HG03280 (cell line): ENCODE results near the gene SPHK2.

Source experiments
- ATAC-seq: cut with Tn5 transposase; IDR thresholded peaks from one replicate; pipeline ENCODE4 v1.9.1; 2021; ENCODE audit warnings: mild to moderate bottlenecking, moderate library complexity; ENCODE audit not compliant: unreplicated experiment

The SPHK2 gene

DNA sequence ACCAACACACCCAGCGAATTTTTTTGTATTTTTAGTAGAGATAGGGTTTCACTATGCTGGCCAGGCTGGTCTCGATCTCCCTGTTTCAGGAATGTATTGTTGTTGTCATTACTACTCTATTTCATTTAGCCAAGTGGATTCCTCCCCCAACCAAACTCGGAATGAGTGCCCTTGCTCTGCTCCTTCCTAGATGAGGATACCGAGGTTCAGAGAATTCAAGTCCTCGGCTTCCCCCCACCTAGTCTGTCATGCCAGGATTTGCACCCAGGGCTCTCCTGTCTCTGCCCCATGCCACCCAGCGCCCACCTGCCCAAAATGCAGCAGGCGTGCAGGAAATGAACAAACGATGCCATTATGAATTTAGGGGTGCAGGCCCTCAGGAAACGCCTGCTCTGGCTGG lies 16.3 kb upstream of the SPHK2 start:
- no peak for ATAC-seq

DNA sequence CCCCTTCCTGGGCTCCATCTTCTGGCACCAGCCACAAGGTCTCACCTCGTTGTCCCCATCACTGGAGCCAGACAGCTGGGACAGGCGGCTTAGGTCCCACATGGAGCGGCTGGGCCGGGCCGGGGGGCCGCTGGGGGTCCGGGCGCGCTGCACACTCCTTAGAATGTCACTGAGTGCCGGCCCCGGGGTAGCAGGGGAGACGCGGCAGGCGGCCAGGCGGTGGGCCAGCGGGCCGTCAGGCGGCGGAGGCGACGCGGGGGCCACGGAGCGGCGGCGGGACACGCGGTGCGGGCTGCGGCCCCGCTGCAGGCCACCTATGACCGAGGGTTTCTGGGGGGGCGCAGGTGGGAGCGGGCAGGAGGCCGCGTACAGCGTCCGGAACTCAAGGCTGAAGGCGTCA lies 15.9 kb upstream of the SPHK2 start:
- no peak for ATAC-seq

DNA sequence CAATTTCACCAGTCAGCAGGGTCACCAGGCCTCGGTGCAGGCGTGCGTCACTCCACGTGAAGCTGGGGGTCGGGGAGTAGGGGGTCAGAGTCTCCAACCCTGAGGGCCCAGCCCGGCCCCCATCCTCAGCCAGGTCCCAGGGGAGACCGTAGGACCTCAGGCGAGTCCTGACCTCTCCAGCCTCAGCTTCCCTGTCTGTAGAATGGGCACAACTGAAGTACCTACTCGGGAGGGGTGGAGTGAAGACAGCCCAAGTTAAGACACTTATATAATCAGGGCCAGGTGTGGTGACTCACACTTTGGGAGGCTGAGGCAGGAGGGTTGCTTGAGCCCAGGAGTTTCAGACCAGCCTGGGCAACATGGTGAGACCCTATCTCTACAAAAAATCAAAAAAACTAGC lies 15.5 kb upstream of the SPHK2 start:
- ATAC-seq: no peak

DNA sequence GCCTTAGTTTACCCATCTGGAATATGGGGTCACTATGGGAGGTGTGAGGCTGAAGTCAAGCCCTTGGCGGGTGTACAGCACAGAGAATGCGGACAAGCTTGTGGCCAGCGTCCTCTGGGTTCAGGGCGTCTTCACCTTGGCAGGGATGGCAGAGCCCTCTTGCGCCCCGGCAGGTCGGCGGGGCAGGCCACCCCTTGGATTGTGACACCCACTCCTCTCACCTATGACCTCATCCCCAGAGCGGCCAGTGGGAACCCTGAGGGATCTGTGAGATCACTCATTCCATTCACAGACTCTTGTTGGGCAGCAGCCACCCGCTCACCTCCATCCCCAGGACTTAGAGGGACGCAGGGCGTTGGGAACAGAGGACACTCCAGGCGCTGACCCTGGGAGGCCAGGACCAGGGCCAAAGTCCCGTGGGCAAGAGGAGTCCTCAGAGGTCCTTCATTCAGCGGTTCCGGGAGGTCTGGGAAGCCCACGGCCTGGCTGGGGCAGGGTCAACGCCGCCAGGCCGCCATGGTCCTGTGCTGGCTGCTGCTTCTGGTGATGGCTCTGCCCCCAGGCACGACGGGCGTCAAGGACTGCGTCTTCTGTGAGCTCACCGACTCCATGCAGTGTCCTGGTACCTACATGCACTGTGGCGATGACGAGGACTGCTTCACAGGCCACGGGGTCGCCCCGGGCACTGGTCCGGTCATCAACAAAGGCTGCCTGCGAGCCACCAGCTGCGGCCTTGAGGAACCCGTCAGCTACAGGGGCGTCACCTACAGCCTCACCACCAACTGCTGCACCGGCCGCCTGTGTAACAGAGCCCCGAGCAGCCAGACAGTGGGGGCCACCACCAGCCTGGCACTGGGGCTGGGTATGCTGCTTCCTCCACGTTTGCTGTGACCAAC lies 12.6 kb upstream of the SPHK2 start, which contains the start of gene SPACA4:
SPACA4 (plus strand) TSS at position 280 of the 896 bp plus-strand sequence; CDS start at position 517, 237 bp downstream.
- no peak for ATAC-seq

DNA sequence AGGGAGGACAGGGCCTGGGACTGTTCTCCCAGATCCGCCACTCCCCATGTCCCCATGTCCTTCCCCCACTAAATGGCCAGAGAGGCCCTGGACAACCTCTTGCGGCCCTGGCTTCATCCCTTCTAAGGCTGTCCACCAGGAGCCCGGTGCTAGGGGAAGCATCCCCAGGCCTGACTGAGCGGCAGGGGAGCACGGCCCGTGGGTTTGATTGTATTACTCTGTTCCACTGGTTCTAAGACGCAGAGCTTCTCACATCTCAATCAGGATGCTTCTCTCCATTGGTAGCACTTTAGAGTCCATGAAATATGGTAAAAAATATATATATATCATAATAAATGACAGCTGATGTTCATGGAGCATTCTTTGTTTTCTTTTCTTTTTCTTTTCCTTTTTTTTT lies 11.9 kb upstream of the SPHK2 start:
- no peak for ATAC-seq

DNA sequence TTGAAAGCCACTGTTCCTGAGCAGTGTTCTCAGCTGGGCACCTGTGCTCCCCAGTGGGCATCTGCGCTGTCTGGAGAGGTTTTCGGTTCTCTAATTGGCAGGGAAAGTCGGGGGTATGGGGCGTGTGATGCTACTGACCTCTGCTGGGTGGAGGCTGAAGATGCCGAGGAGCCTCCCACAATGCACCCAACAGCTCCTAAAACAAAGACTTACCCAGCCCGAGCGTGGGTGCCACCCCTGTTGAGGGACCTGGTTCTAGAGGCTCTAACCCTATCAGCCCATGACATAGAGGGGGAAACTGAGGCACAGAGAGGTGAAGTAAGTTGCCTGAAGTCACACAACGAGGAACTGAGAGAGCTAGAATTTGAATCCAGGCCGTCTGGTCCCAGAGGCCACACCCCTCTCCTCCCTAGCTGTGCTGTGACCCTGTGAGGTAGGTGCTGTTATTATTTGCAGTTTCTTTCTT lies 10.5 kb upstream of the SPHK2 start:
- no peak for ATAC-seq

DNA sequence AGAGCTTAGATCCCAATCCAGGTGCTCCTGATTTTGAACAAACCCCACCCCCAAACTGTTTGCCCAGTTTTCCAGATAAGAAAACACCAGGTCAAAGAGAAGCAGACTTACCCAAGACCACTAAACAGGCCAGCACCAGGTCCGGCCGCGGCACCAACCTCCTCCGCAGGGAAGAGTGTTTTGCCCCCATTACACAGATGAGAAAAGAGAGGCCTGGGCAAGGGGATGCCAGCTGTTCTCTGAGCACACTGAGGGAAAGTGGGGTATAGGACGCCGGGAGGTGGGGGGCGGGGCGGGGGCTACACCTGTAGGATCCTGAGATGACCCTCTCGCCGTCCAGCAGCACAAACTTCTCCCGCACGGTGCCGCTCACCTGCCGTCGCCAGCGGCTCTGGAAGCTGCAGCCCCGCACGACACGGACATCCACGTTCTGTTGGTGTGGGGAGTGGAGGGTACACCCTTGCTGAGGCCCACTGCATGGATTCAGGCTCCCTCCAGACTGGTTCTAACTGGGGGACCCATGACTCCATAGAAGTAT lies 9.7 kb upstream of the SPHK2 start:
- no peak for ATAC-seq

DNA sequence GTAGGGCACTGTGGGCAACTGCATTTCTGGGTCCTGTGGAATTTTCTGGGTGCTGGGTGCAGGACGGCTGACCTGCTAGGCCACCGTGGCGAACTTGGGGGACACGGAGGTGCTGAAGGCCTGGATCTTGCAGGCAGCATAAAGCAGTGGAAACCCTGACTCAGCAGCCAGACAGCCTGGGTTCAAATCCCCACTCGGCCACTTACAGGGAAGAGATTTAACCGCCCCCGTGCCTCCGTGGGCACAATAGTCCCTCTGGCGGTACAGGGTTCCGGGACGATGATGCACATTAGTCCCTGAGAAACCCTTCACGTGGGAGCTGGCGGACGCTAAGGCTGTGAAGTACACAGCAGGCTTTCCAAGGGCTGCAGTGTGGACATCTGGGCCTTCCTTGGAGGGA lies 7.4 kb upstream of the SPHK2 start:
- no peak for ATAC-seq

DNA sequence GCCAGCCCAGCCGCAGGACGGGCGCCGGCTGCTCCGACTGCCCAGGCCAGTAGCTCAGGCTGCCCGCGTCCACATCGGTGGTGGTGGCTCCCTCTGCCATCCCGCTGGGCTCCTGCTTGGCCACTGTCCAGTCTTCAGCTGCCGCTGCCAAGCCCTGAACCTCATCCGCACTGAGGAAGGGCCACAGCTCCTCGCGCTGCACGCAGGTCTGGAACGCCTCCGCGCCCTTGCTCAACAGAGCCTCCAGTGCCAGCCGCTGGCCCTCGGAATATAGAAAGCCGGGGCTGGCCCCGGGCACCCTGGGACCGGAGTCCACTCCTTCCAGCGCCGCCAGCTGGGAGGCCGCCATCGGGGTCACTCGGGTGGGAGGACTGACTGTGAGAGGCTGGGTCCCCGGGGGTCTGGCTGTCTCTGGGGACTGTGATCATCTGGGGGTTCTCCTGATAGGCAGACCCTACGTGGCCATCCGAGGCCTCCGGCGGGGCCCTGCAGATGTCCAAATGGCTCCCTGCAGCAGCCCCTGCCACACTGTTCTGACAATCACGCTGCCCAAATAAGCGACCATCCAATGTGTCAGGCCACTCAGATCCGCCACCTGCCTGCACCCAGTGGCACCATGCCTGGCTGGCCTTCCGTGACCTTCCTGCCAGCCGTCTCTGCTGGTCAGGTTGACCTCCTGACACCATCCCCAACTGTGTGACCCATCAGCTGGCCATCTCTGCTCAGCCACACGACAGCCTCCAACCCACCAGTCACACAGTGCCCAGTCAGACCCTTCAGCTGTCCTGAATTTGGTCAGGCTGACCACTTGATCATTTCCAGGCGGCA lies 6.1 kb upstream of the SPHK2 start:
- no peak for ATAC-seq

DNA sequence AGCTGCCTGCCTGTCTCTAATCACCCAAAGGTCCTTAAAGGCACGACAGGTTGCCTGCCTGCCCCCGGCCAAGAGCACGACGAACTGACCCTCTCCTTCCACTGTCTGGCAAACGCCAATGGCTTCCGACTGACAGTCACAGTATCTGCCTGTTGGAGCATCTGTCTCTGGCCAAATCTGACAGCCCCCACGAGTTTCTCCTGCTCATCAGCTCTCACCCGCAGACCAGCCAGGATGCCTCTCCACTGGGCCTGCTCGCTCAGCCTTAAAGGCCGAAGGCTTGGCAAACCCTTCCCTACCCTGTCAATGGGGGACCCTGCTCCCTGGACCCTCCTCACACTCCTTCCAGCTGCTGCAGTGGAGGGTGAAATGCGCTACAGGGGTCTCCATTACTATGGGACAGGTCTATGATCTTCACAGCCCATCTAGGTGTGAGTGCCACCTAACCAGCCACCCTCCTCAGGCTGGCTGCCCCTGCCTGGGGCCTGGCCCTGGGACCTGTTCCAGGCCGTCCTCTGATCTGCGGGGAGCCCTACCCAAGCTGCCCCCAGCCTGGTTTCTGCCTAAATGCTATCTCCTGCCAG lies 5.4 kb upstream of the SPHK2 start:
- ATAC-seq: no peak

DNA sequence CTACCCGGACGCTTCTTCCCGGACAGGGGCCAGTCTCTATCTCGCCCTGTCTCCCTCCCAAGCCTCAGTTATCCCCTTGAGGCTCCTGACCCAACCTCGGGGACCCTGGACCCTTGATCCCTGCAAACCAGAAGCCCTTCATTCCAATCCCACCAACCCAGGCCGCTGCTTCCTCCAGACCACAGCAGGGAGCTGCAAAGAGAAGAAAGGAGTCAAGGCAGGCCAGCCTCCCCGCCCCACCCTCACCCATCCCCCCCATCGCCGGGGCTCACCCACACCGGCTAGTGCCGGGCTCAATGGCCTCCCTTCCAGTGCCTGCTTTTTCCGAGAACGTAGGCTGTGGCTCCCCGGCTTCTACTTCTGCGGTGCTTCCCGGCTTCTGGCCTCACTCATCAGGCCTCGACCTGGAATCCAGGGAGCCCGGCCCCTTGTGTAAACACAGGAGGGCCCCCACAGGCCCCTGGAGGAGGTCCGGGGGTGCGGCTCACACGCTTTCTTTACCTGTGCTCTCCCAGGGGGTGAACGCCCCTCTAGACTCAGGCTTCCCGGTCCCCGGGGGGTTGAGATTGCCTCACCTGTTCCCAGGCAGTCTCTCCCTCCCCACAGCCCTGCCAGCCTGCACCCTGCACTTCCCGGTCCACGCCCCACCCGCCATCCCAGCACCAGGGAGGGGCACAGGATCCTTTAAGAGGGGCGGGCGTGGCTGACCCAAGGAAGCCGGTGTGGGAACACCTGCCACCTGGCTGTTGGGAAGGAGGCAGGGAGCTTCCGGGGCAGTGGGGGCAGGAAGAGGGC lies 4.7 kb upstream of the SPHK2 start, which contains the start of gene FAM83E:
FAM83E (minus strand) TSS at position 641 of the 795 bp plus-strand sequence. CDS start 1,704 bp downstream, outside the sequence.
- no peak for ATAC-seq

DNA sequence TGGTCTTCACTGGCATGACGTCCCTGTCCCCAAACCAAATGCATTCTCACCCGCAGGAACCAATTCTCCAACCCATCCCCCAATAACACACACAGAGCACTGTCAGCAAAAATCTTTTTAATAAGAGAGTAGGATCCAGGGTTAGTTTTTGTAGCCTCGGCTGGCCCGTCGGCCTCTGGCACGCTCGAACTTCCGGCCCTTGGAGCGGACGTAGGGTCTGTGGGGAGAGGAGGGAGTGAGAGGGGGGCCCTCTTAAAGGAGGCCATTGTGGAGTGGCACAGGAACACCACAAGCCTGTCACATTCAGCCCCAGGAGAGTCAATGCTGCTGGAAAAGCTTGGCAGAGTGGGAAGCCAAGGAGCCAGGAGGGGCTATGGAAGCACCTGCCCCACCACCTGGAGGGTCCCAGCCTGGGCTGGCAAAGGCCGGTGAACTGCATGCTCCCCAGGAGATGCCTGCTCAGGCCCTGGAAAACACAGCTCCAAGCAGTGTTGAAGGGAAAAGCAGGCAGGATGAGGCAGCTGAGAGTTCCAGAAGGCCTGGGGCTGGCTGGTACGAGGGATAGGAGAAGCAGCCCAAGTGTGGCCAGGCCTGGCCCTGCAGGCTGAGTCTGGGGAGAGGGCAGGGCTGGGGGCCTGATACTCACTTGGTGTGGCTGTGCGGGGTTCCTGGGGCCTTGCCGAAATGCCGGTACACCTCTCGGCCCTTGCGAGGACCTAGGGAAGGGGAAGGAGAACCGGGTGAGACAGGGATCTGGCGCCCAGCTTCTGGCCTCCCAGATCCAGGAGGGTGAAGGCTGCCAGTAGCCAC lies 3.9 kb upstream of the SPHK2 start:
- no peak for ATAC-seq

DNA sequence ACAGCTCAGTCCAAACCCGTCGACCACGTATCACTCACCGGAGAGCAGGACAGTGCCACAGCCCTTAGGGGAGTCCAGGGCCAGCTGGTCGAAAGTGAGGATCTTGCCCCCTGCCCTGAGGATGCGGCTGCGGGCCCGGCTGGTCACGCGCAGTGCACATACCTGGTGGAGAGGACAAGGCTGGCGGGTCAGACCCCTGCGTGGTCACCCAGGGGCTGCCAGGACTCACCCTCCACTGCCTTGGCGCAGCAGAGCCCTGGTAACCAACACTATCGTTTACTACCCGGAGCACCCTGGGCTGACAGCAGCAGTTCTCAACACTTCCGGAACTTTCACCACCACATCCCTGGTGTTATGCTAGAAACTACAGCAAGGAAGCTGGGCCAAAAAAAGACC lies 3.3 kb upstream of the SPHK2 start:
- no peak for ATAC-seq

DNA sequence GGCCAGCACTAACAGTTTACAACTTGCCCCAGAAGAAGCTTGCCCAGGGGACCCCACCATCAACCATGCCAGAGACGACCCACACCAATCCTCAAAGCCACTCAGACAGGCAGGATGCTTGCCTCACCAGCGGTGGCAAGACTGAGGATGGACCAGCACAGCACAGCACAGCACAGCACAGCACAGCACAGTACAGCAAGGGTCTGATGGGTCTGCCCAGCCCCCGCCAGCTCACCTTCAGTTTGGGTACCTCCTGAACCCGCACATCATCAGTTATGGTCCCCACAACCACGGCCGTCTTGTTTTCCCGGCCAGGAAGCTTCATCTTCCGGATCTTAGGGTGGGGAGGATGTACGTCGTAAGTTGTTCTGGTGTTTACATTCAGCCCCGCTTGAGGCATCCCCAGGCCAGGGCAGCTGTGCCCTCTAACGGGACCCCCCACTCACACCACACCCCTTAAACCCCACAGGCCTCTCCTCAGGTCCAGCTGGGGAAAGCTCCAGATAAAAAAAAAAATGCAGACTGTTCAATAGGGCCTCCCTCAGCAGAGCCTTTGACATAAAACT lies 2.7 kb upstream of the SPHK2 start:
- ATAC-seq: no peak

DNA sequence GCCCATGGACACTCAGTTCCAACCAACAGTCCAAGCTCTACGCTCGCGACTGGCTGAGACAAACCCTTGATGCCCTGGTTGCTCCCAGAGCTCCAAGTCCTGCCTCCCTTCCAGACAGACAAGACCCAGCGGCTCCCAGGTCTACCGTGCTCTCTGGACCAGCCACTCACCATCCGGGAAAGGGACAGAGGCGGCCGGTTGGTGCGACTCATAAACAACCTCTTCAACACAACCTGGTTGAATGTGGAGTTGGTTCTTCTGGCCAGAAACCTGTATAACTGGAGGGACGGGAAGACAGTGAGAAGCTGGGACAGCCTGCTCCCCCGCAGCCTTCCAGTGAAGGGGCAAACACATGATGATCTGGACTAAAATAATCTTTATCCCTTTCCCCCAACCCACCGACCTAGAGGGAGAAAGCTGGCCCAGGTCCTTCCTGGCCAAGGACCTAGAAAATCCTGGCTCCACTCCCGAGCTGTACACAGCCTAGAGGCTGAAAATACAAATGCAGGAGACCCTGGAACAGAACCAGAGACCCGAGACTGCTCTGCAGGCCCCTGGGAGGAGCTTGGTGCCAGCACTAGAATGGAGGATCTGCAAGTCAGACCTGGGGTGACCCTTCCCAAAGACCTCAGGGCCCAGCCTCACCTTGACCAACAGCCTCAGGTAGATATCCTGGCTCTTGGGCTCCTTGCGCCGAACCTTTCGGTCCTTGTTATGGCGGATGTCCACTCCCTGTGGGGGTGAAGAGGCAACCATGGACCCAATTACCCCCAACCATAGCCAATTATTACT lies 2.0 kb upstream of the SPHK2 start:
- no peak for ATAC-seq

DNA sequence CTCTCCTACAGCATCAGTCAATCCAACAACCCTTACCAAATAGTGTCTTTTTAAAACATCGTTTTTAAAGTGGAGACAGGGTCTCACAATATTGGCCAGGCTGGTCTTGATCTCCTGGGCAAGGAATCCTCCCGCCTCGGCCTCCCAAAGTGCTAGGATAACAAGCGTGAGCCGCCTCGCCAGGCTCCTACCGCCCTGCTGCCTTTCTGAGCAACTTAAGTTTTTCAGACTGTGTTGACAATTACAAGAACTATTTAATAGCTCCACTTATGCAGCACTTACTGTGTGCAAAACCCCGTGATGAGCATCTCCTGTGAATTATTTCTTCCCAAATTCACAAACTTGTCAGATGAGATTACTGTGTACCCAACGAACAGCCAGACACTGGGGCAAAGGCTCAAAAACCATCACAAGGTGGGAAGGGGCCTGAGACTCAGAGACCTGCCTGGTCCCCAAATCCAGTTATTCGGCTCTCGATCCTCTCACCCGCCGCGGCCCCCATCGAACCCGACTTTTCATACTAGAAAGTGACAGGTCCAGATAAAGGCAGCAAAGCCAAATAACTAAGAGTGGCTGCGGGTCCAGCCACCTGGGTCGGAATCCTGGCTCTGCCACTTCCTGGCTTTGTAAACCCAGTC lies 909 bp upstream of the SPHK2 start:
- no peak for ATAC-seq

DNA sequence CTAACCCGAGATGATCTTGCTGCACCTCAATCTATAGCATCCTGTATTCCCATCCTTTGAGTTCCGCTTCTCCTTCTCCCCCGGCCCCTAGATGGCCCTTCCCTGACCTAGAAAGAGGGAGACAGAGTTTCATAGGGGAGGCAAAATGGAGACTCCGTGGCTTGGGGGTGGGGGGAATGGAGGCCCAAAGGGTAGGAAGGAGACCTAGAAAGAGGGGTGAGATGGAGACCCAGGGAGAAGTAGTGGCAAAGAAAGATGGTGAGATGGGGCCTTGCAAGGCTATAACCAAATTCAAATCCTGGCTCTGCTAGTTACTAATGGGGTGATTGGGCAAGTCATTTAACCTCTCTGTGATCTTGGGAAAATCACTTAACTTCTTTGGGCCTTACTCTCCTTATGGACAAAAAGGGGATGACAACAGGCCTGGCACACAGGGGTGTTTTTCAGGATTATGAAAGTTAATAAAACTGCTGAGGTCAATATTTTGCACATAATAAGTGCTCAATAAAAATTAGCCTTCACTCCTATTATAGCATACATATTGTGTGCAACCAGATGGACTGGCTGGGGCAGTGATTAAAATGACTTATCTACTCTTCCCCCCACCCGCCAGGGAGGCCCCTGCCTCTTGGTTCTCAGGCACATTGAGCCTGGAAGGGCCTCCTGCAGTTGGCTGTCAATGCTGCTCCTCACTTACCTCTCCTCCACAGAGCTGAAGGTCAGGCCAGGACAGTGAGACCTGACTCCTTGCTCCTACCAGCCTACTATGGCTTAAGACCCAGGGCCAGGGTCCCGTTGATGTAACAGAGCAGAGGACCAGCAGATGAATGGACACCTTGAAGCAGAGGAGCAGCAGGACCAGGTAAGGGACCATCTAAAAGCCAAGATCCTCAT lies 633 bp downstream of the SPHK2 start:
- no peak for ATAC-seq
